Neutrophil (primary cell): ENCODE data around the gene KCNQ1.

ENCODE experiments used
- H3K27ac ChIP-seq: fragments of 200-600 bp; sonication (generic); 2 replicates; pipeline ENCODE4 v1.5.1; 2016; ENCODE audit warnings: mild to moderate bottlenecking, moderate library complexity
- H3K27me3 ChIP-seq: fragments of 200-600 bp; sonication (generic); 2 replicates; pipeline ENCODE4 v1.6.0; 2016; ENCODE audit warnings: mild to moderate bottlenecking
- H3K36me3 ChIP-seq: fragments of 200-600 bp; sonication (generic); 2 replicates; pipeline ENCODE4 v1.5.1; 2017
- H3K4me1 ChIP-seq, 2 experiments: fragments of 200-600 bp in 1 of 2; sonication (generic) in 1 of 2; 1 replicate in 1 of 2; 2 replicates in 1 of 2; pipeline versions ENCODE4 v1.5.1 to v1.6.1; 2013 to 2016; ENCODE audit warnings: low read depth in 1 of 2, low read length in 1 of 2, mild to moderate bottlenecking in 1 of 2, moderate library complexity in 1 of 2; ENCODE audit not compliant: control insufficient read depth in 1 of 2, insufficient read depth in 1 of 2
- H3K4me3 ChIP-seq, 2 experiments: fragments of 200-600 bp in 1 of 2; sonication (generic) in 1 of 2; 1 replicate in 1 of 2; 2 replicates in 1 of 2; pipeline ENCODE4 v1.5.1; 2013 to 2016; ENCODE audit warnings: low read depth in 1 of 2, low read length in 1 of 2, mild to moderate bottlenecking in 1 of 2, moderate library complexity in 1 of 2
- H3K9me3 ChIP-seq: fragments of 200-600 bp; sonication (generic); 2 replicates; pipeline ENCODE4 v1.5.1; 2016
- TF ChIP-seq, protein P1 (sequence below): fragments of 200-600 bp; sonication (generic); IDR thresholded peaks from 2 replicates; pipeline ENCODE4 v1.5.1; 2016; ENCODE audit warnings: antibody characterized with exemption

The KCNQ1 gene

DNA sequence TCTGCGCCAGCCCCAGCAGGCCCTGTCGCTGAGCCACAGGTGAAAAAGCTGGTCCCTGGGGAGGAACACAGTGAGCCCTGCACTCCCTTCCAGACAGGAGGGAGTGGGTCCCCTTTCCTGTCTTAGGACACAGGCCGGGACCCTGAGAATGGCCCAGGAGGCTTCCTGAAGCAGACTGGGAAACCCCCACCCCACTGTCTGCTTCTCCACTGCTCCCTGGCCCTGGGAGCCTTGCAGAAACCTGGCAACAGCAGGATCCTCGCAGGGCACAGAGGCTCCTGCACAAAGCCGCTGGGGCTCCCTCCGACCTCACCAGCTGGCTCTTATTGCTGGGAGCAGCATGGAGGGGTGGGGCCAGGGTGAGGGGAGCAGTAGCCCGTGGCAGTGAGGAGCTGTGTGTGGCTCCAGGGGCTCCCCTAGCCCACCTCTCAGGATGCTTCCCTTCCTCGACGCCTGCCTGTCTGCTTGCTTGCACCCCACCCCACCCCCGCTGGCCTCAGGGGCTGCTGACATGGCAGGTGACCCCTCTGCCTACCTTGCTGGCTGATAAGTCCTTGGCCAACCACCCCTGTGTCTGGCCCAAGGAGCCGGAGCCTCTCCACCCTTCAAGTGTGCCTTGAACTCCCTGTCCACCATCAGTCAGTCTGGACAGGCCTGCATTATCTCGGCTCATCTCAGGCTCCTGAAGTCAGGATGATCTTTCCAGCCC, 327.1 kb downstream of the KCNQ1 start:
- Histone ChIP-seq H3K27ac (no peak overlapping the region), H3K36me3 (peaks cover 40% of the 10 kb centered on the region), H3K4me1 (no peaks in the 10 kb centered on the region), H3K4me3 (no peak overlapping the region), H3K27me3 (peaks cover 5% of the 10 kb centered on the region), H3K9me3 (no peaks in the 10 kb centered on the region)
- TF ChIP-seq, protein P1, sequence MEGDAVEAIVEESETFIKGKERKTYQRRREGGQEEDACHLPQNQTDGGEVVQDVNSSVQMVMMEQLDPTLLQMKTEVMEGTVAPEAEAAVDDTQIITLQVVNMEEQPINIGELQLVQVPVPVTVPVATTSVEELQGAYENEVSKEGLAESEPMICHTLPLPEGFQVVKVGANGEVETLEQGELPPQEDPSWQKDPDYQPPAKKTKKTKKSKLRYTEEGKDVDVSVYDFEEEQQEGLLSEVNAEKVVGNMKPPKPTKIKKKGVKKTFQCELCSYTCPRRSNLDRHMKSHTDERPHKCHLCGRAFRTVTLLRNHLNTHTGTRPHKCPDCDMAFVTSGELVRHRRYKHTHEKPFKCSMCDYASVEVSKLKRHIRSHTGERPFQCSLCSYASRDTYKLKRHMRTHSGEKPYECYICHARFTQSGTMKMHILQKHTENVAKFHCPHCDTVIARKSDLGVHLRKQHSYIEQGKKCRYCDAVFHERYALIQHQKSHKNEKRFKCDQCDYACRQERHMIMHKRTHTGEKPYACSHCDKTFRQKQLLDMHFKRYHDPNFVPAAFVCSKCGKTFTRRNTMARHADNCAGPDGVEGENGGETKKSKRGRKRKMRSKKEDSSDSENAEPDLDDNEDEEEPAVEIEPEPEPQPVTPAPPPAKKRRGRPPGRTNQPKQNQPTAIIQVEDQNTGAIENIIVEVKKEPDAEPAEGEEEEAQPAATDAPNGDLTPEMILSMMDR = no peak

DNA sequence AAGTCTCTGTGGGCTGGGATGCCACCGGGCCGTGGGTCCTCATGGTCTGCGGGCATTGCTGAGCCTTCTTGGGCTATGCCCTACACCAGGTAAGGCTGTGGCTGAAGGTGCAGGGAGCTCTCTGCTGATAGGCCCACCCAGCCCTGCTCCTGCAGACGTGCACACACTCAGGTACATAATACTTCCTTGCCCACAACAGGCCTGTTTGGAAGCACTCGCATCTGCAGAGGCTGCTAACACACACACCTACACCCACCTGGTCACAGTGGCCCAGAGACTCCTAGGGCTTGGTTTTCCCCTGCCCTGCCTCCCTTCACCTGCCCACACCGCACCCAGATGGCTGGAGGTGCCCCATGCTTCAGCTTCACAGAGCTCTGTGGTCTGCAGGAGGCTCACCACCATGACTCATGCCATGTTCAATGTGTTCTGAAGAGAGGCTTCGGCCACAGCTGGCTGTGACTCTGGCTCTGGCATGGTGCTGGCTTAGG, 327.8 kb downstream of the KCNQ1 start:
- no peak overlapping the region for H3K27ac ChIP-seq
- H3K4me1 ChIP-seq = no peaks in the 10 kb centered on the region
- TF ChIP-seq, protein P1 = no peak
- H3K9me3 ChIP-seq = no peaks in the 10 kb centered on the region
- peaks cover 43% of the 10 kb centered on the region for H3K36me3 ChIP-seq
- H3K4me3 ChIP-seq = no peak overlapping the region
- H3K27me3 ChIP-seq = peaks cover 11% of the 10 kb centered on the region

DNA sequence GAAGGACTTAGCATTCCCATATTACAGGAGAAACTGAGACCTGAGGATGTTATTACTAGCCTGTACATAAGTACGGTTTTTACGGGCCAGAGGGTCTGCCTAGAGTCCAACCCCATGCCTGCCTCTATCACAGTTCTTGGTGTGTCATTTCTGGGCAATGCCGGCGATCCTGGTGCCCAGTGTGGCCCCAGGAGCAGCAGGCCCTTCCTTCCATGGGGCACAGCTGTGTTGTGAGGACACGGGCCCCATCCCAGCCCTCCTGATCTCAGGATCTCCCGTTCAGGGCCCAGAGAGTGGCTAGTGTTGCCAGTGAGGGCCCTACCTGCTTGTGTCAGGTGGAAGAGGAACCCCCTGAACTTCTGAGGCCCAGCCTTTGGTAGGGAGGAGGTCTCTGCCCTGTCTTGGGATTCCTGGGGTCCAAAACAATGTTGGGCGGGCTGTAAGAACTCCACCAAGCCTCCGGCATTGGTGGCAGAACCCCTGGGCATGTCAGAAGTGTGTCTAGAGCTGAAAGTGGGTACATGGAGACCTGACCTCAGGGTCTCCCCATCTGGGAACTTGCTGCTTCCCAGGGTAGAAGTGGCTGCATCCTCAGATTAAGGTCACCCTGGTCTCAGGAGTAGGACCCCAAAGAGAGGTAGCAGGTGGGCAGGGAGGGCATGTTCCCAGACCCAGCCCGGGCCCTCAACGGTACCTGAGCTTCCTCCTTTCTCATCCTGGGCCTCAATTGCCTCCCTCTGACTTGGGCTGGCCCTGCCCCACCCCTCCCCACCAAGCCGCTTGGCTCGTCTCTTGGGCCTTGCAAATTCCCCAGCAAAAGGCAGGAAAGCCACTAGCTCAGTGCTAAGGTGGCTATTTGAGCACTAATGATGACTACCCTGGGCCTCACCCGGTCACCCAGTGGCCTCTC, 329.6 kb downstream of the KCNQ1 start:
- no peaks in the 10 kb centered on the region for H3K4me1 ChIP-seq
- H3K36me3 ChIP-seq = peaks cover 48% of the 10 kb centered on the region
- H3K4me3 ChIP-seq = no peak overlapping the region
- H3K9me3 ChIP-seq = no peaks in the 10 kb centered on the region
- TF ChIP-seq, protein P1 = no peak
- H3K27ac ChIP-seq = no peak overlapping the region
- peaks cover 30% of the 10 kb centered on the region for H3K27me3 ChIP-seq

DNA sequence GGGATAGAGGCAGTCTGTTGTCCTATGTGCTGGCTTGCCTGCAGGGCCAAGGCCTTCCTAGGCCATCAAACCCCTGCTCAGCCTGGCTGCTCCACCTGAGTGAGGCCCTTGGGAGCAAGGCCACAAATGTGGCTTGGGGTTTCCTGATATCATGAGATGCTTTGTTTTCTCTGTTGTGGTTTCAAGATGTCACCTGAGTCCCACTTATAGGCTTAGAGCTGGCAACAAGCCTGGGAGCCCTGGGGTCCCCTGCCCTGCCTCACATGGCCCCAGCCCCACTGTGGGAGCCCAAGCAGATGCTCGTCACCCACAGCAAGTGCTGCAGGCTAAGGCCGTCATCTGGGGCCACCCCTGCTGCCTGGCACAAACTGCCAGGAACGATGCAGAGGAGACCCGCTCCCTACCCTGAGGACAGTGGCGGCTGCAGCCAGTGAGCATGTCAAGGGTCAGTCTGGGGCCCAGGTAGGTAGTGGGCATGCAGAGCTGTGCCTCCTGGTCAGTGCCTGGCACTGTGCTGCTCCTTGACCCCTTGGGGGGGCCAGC, 330.3 kb downstream of the KCNQ1 start:
- Histone ChIP-seq H3K36me3 (peaks cover 48% of the 10 kb centered on the region), H3K27me3 (peaks cover 37% of the 10 kb centered on the region), H3K4me1 (no peaks in the 10 kb centered on the region), H3K27ac (no peak overlapping the region), H3K9me3 (no peaks in the 10 kb centered on the region), H3K4me3 (no peak overlapping the region)
- TF ChIP-seq, protein P1 = no peak

DNA sequence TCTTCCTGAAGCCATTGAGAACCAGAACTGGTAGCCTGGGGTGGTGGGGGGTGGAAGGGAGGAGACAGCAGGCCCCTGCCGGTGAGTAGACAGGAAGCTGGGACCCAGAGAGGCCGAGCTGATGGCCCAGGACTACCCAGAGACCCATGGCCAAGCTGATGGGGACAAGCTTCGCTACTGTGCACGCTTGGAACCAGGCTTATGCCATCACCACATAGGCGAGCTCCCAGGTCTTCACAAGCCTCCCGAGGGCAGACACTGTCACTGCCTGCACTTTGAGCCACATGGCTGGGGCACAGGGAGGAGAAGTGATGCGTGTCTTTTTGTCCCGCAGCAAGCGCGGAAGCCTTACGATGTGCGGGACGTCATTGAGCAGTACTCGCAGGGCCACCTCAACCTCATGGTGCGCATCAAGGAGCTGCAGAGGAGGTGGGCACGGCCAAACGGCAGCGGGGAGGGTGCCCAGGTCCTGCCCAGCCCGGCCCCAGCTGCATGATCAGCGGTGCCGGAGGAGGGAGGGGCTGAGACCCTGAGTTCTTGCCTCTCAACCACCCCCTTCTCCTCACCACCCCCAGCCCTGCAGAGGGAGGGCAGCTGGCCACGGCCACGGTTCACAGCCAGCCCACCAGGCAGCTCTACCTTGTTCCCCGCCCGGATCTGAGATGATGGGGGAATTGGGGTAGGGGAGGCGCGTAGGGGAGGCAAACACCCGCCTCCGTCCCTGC, 331.0 kb downstream of the KCNQ1 start:
- peaks cover 46% of the 10 kb centered on the region for H3K36me3 ChIP-seq
- H3K9me3 ChIP-seq = no peaks in the 10 kb centered on the region
- H3K27me3 ChIP-seq = peaks cover 43% of the 10 kb centered on the region
- no peak overlapping the region for H3K4me3 ChIP-seq
- TF ChIP-seq, protein P1 = no peak
- no peak overlapping the region for H3K27ac ChIP-seq
- H3K4me1 ChIP-seq = no peaks in the 10 kb centered on the region
